ENCODE results near the gene FAM83G.

Gene FAM83G

DNA sequence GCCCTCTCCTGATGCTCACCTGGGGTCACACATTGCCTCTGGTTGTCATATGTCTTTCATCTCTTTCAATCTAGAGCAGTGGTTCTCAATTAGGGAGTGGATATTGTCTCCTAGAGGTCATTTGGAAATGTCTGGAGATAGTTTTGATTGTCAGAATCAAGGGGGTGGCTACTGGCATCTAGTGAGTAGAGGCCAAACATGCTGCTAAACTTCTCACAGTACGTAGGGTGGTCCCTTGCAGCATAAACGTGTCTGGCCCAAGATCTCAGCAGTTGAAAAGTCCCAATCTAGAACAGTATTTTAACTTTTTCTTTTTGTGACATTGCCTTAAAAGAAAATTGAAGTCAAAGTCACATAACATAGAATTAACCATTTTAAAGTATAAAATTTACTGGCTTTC is 83.1 kb downstream of the FAM83G start:
- Histone ChIP-seq H3K36me3 (replicated peaks) (peaks cover 9% of the 10 kb centered on the region), H3K27me3 (replicated peaks) (no peaks in the 10 kb centered on the region), H3K27ac (no peak overlapping the region), H3K4me3 (ENCODE audit: low read depth, low read length) (no peak overlapping the region)
- no peak for DNase-seq
- in situ Hi-C loops (cut with HindIII; ENCODE audit: low pct_ligation_motif_present, low sequenced_read_pairs) = no loop called here
- no peak for TF ChIP-seq CTCF (IDR thresholded peaks at IDR 0.05; ENCODE audit: low read depth, low read length, missing control alignments)

- Histone ChIP-seq H3K27ac (no peak overlapping the region), H3K36me3 (replicated peaks) (peaks cover 10% of the 10 kb centered on the region), H3K4me3 (ENCODE audit: low read depth, low read length) (no peak overlapping the region), H3K27me3 (replicated peaks) (no peaks in the 10 kb centered on the region)
- in situ Hi-C loops (cut with HindIII; ENCODE audit: low pct_ligation_motif_present, low sequenced_read_pairs) = no loop called here
- no peak for DNase-seq
- no peak for TF ChIP-seq CTCF (IDR thresholded peaks at IDR 0.05; ENCODE audit: low read depth, low read length, missing control alignments)
These were observed 83.6 kb downstream of the FAM83G start for GRCh38 chr17:18920911-18921441.

DNA sequence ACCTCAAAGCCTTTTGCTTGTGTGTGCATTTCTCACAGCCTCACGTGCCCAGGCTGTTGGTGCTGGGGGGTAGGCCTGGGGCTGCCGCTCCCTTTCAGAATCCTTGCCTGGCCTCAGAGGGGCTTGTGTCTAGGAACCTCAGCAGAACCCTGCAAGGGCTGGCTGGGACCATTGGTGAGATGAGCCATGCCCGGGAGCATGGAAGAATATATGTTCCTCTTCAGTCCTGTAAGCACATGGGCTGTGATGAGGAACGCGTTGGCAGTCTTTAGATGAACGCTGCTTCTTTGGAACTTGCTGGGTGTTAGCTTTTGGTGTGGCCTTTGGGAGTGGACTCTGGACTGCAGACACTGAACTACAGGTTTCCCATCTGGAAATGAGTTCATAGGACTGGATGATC is 84.6 kb downstream of the FAM83G start:
- H3K27me3 ChIP-seq (replicated peaks) = no peaks in the 10 kb centered on the region
- no peak overlapping the region for H3K4me3 ChIP-seq (ENCODE audit: low read depth, low read length)
- no peak overlapping the region for H3K27ac ChIP-seq
- TF ChIP-seq CTCF (IDR thresholded peaks at IDR 0.05; ENCODE audit: low read depth, low read length, missing control alignments) = no peak
- H3K36me3 ChIP-seq (replicated peaks) = peaks cover 12% of the 10 kb centered on the region
- in situ Hi-C loops (cut with HindIII; ENCODE audit: low pct_ligation_motif_present, low sequenced_read_pairs) = no loop called here
- no peak for DNase-seq

Data from brain microvascular endothelial cell (primary cell).